OCI-LY7 (cell line): ENCODE data around the gene PDCD11. TPM values are rescaled to one million over a fixed set of nuclear protein-coding genes. Genes with fewer than 3 reads are reported as not detected.

ENCODE experiments used
- BruUV-seq: library from RNA; stranded (reverse); fragments of 400-500 nt; replicated peaks from 2 replicates; lab custom pipeline; 2021; lab: Mats Ljungman, UMichigan
- CTCF ChIA-PET: fragments of 300-600 bp; sonication (Branson Sonifier 250); formaldehyde crosslinking; loops from one replicate; lab custom pipeline; 2022; ENCODE audit warnings: antibody characterized with exemption; ENCODE audit not compliant: unreplicated experiment; lab: Charles Lee
- POLR2A ChIA-PET: fragments of 300-600 bp; sonication (Branson Sonifier 250); formaldehyde crosslinking; loops from one replicate; lab custom pipeline; 2022; ENCODE audit warnings: antibody characterized with exemption; lab: Charles Lee
- DNase-seq: peaks from one replicate; pipeline ENCODE4 v3.0.0-alpha.2; 2015; ENCODE audit warnings: low spot score
- H2AFZ ChIP-seq: fragments of 200-600 bp; sonication (generic), shearing (Covaris generic); 2 replicates; pipeline ENCODE4 v1.6.1; 2014; ENCODE audit warnings: mild to moderate bottlenecking, antibody characterized with exemption, low read length, moderate library complexity
- H3K27ac ChIP-seq: fragments of 200-600 bp; sonication (generic); 2 replicates; pipeline ENCODE4 v1.5.1; 2014; ENCODE audit warnings: mixed run types, low read depth, mild to moderate bottlenecking, moderate library complexity, low read length, inconsistent platforms; ENCODE audit not compliant: poor library complexity, severe bottlenecking
- H3K36me3 ChIP-seq: fragments of 200-600 bp; sonication (generic); 2 replicates; pipeline ENCODE4 v1.6.1; 2014; ENCODE audit warnings: mild to moderate bottlenecking, antibody characterized with exemption, low read length, moderate library complexity, mixed read lengths; ENCODE audit not compliant: insufficient read depth
- H3K4me1 ChIP-seq: fragments of 200-600 bp; sonication (generic); 2 replicates; pipeline ENCODE4 v1.5.1; 2014; ENCODE audit warnings: mild to moderate bottlenecking, low read length; ENCODE audit not compliant: insufficient read depth, poor library complexity, severe bottlenecking
- H3K4me2 ChIP-seq: fragments of 200-600 bp; sonication (generic); 2 replicates; pipeline ENCODE4 v1.6.1; 2014; ENCODE audit warnings: mild to moderate bottlenecking, low read length
- H3K4me3 ChIP-seq: fragments of 200-600 bp; sonication (generic); 2 replicates; pipeline ENCODE4 v1.5.1; 2014; ENCODE audit warnings: mild to moderate bottlenecking, low read depth, low read length; ENCODE audit not compliant: poor library complexity, severe bottlenecking
- H3K79me2 ChIP-seq: fragments of 200-600 bp; sonication (generic); 2 replicates; pipeline ENCODE4 v1.6.1; 2016; ENCODE audit warnings: low read depth, mild to moderate bottlenecking, low read length, moderate library complexity, mixed read lengths; ENCODE audit not compliant: insufficient read depth
- H3K9me2 ChIP-seq: fragments of 200-600 bp; sonication (generic); 2 replicates; pipeline ENCODE4 v1.6.1; 2016; ENCODE audit warnings: mild to moderate bottlenecking, low read length, mixed read lengths; ENCODE audit not compliant: insufficient read depth
- H3K9me3 ChIP-seq: fragments of 200-600 bp; sonication (generic); 2 replicates; pipeline ENCODE4 v1.6.1; 2014; ENCODE audit warnings: mild to moderate bottlenecking, mixed run types, low read length, mixed read lengths
- H4K20me1 ChIP-seq: fragments of 200-600 bp; sonication (generic); 2 replicates; pipeline ENCODE4 v1.6.1; 2014; ENCODE audit warnings: mild to moderate bottlenecking, antibody characterized with exemption, low read length, moderate library complexity, mixed read lengths; ENCODE audit not compliant: insufficient read depth
- CTCF ChIP-seq: fragments of 200-600 bp; sonication (generic); conservative IDR thresholded peaks from 2 replicates; pipeline ENCODE4 v1.5.1; 2014; ENCODE audit warnings: mild to moderate bottlenecking, antibody characterized with exemption, low read length, moderate library complexity, mixed read lengths
- EZH2phosphoT487 ChIP-seq: fragments of 200-600 bp; sonication (generic); IDR thresholded peaks from 2 replicates; pipeline ENCODE4 v1.6.1; 2018; ENCODE audit warnings: low read depth, borderline replicate concordance, mild to moderate bottlenecking, mixed run types, antibody characterized with exemption, low read length, moderate library complexity, mixed read lengths
- intact Hi-C: fragments of 100-400 bp; cut with micrococcal nuclease; formaldehyde crosslinking; loops from one replicate; pipeline ENCODE4 v1.10.0; 2022; ENCODE audit not compliant: unreplicated experiment
- total RNA-seq, 2 experiments: library from RNA; depleted of rRNA in 1 of 2; stranded (reverse); fragments of >200 nt in 1 of 2; shearing (Covaris generic) in 1 of 2; gene quantifications; 2 replicates each; pipeline ENCODE4 v1.2.3, GENCODE V29; 2014 to 2022

Gene PDCD11
- total RNA-seq, 2 experiments from 2014 or later: 54.5 to 68.4 TPM

GRCh38 chr10:103441206-103441605, 44.8 kb downstream of the PDCD11 start:
- no peak overlapping the region for H2AFZ ChIP-seq
- H3K27ac ChIP-seq: no peak overlapping the region
- TF ChIP-seq CTCF: no peak
- TF ChIP-seq EZH2phosphoT487: no peak
- no peak for DNase-seq
- H3K4me3 ChIP-seq: no peak overlapping the region
- peaks cover 96% of the 10 kb centered on the region for H3K36me3 ChIP-seq
- H3K4me1 ChIP-seq: no peaks in the 10 kb centered on the region
- H3K79me2 ChIP-seq: no peaks in the 10 kb centered on the region
- intact Hi-C loops: no loop called here
- ChIA-PET CTCF (no interaction called here), POLR2A (interaction anchor here (0.5 kb wide), 1 partner anchor 19 kb away, joined by 3 read pairs; no protein-coding TSS in a partner anchor)
- no peak overlapping the region for H3K4me2 ChIP-seq
- no peaks in the 10 kb centered on the region for H4K20me1 ChIP-seq
- no TSS peak for BruUV-seq
- H3K9me3 ChIP-seq: no peaks in the 10 kb centered on the region
- no peaks in the 10 kb centered on the region for H3K9me2 ChIP-seq

- intact Hi-C loops: no loop called here
- H3K36me3 ChIP-seq: peaks cover 96% of the 10 kb centered on the region
- BruUV-seq: no TSS peak
These were observed 45.2 kb downstream of the PDCD11 start for GRCh38 chr10:103441611-103442010.

More at GRCh38 chr10:103441611-103442010, 45.2 kb downstream of the PDCD11 start:
- Histone ChIP-seq H3K27ac (no peak overlapping the region), H2AFZ (no peak overlapping the region), H3K4me1 (no peaks in the 10 kb centered on the region), H3K79me2 (no peaks in the 10 kb centered on the region), H3K4me3 (no peak overlapping the region), H4K20me1 (no peaks in the 10 kb centered on the region), H3K9me3 (no peaks in the 10 kb centered on the region), H3K9me2 (no peaks in the 10 kb centered on the region), H3K4me2 (no peak overlapping the region)
- CTCF ChIA-PET: interaction anchor here (0.6 kb wide), 1 partner anchor 150 kb away, joined by 3 read pairs; no protein-coding TSS in a partner anchor
- DNase-seq: no peak
- no peak for TF ChIP-seq CTCF
- POLR2A ChIA-PET: no interaction called here
